ENCODE measurements around the gene DTL.

DNA sequence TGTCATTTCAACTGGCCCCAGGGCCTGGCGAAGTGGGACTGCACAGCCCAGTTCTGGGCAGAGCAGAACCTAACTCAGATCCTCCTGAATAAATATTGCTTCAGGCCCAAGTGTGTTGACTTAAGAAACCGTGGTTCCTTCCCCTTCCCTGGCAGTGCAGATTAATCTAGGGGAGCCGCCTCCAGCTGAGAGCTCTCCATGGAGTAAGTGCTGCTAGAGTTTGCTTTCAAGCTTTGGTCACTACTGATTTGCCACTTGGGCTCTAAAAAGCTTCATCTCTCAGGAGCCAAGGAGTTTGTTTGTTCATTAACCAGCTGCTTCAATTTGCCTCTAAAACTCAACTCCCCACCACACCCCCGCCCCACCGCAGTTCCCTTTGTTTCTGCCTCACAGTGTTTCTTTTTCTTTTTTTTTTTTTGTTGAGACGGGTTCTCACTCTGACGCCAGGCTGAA lies 112.1 kb downstream of the DTL start:
- no peak for TF ChIP-seq POLR2A (IDR thresholded peaks at IDR 0.05)
- TF ChIP-seq, protein P1, sequence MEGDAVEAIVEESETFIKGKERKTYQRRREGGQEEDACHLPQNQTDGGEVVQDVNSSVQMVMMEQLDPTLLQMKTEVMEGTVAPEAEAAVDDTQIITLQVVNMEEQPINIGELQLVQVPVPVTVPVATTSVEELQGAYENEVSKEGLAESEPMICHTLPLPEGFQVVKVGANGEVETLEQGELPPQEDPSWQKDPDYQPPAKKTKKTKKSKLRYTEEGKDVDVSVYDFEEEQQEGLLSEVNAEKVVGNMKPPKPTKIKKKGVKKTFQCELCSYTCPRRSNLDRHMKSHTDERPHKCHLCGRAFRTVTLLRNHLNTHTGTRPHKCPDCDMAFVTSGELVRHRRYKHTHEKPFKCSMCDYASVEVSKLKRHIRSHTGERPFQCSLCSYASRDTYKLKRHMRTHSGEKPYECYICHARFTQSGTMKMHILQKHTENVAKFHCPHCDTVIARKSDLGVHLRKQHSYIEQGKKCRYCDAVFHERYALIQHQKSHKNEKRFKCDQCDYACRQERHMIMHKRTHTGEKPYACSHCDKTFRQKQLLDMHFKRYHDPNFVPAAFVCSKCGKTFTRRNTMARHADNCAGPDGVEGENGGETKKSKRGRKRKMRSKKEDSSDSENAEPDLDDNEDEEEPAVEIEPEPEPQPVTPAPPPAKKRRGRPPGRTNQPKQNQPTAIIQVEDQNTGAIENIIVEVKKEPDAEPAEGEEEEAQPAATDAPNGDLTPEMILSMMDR (IDR thresholded peaks at IDR 0.05), result no peak
